ENCODE measurements around the gene COPZ2. TPM values are rescaled to one million over a fixed set of nuclear protein-coding genes. Genes with fewer than 3 reads are reported as not detected.

The COPZ2 gene
- total and polyA plus RNA-seq, 9 of the 15 experiments (the other 6 are each of a cell fraction or from before 2014, with no cell fraction given), result 0.22 to 0.49 TPM; not detected in 7

DNA sequence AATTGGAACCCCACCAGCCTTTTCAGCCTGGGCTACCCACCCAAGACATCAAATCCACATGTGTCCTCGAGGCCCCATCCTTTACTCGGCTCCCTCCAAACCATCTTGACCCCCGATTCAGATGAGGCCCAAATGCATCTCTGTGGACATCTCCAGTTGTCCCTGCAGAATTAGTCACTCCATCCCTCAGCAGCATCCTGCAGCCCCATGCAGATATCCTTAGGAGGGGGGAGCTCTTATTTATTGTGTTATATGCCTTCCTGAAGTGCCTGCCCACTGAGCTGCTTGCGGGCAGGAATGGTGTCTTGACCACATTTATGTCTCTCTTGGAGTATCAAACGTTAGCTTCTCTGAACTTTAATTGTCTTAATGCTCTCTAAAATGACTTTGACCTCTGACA lies 51.1 kb downstream of the COPZ2 start:
- CTCF ChIA-PET (ENCODE audit: low intra/inter-chr PET ratio), result no interaction called here
- no peak overlapping the region for H3K27ac ChIP-seq (ENCODE audit: extremely low read depth, low read depth, low read length)
- H3K79me2 ChIP-seq (ENCODE audit: control insufficient read depth, insufficient read depth, low read length), result no peaks in the 10 kb centered on the region
- H3K9me3 ChIP-seq (replicated peaks; ENCODE audit: control insufficient read depth, insufficient read depth, low read depth, low read length), result no peaks in the 10 kb centered on the region
- H3K4me1 ChIP-seq (replicated peaks in 1 of 2; ENCODE audit: control insufficient read depth in 2 of 2, insufficient read depth in 2 of 2, low read length in 2 of 2), result peaks cover 36 to 43% of the 10 kb centered on the region in 2 experiments
- H3K36me3 ChIP-seq (ENCODE audit: control insufficient read depth, insufficient read depth, low read length), result peaks cover 28% of the 10 kb centered on the region; the same call in 2 of the 3 replicates
- no peak overlapping the region for H2AFZ ChIP-seq (ENCODE audit: low read depth, low read length)
- no peak overlapping the region for H3K9ac ChIP-seq (ENCODE audit: insufficient read depth in 1 of 2, low read depth in 2 of 2, low read length in 2 of 2)
- ATAC-seq (no peak), FAIRE-seq (no peak), DNase-seq (ENCODE audit: extremely low read depth in 1 of 4, low spot score in 3 of 4) (no peak)
- TF ChIP-seq NR2F6 (CRISPR knock-in tag; IDR thresholded peaks at IDR 0.05) (no peak), FOXP1 (CRISPR knock-in tag; IDR thresholded peaks at IDR 0.05) (no peak), ZNF583 (CRISPR knock-in tag; IDR thresholded peaks at IDR 0.05) (no peak), SAFB2 (IDR thresholded peaks at IDR 0.05; ENCODE audit: borderline replicate concordance, low read depth, low read length, severe bottlenecking) (no peak)
- TF ChIP-seq, protein P1, sequence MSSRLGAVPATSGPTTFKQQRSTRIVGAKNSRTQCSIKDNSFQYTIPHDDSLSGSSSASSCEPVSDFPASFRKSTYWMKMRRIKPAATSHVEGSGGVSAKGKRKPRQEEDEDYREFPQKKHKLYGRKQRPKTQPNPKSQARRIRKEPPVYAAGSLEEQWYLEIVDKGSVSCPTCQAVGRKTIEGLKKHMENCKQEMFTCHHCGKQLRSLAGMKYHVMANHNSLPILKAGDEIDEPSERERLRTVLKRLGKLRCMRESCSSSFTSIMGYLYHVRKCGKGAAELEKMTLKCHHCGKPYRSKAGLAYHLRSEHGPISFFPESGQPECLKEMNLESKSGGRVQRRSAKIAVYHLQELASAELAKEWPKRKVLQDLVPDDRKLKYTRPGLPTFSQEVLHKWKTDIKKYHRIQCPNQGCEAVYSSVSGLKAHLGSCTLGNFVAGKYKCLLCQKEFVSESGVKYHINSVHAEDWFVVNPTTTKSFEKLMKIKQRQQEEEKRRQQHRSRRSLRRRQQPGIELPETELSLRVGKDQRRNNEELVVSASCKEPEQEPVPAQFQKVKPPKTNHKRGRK (tag; IDR thresholded peaks at IDR 0.05), result no peak
- POLR2A ChIA-PET, result interaction anchor here (0.9 to 1.5 kb wide), 3 partner anchors 9 to 16 kb away, joined by 4 to 7 read pairs (median 5); partner anchors contain the start of gene CDK5RAP3
- H3K4me2 ChIP-seq (ENCODE audit: insufficient read depth, low read length), result no peak overlapping the region
- no TSS peak for BruUV-seq (replicated peaks)
- no peak overlapping the region for H3K4me3 ChIP-seq
- in situ Hi-C loops (cut with MboI), result no loop called here
- peaks cover 12% of the 10 kb centered on the region; the same call in 1 of the 2 replicates for H4K20me1 ChIP-seq (replicated peaks; ENCODE audit: control insufficient read depth, insufficient read depth, low read length)
- H3K27me3 ChIP-seq (ENCODE audit: control insufficient read depth in 2 of 2, insufficient read depth in 2 of 2, low read length in 2 of 2), result no peaks in the 10 kb centered on the region
- intact Hi-C loops (cut with micrococcal nuclease), result no loop called here
- 45% methylated on average over 5 of the region's 5 CpGs for WGBS (ENCODE audit: insufficient coverage, low coverage, missing lambda C conversion rate)
- peaks cover 4% of the 10 kb centered on the region for H3K9me1 ChIP-seq (ENCODE audit: control insufficient read depth, insufficient read depth, low read length)

Measured in K562 (cell line).